GM23248 (cell line): ENCODE measurements around the gene SLC5A11.

ENCODE experiments used
- EZH2 ChIP-seq: fragments of 200-600 bp; sonication (generic); IDR thresholded peaks from 2 replicates; pipeline ENCODE4 v1.6.1; 2018; ENCODE audit warnings: antibody characterized with exemption, mild to moderate bottlenecking; ENCODE audit not compliant: insufficient read depth, poor library complexity, severe bottlenecking
- EZH2phosphoT487 ChIP-seq: fragments of 200-600 bp; sonication (generic); IDR thresholded peaks from 2 replicates; pipeline ENCODE4 v1.6.1; 2018; ENCODE audit warnings: antibody characterized with exemption, moderate library complexity, mild to moderate bottlenecking, low read depth; ENCODE audit not compliant: insufficient read depth

- TF ChIP-seq EZH2 (no peak), EZH2phosphoT487 (no peak)
Measured at GRCh38 chr16:24822542-24822941, 23.2 kb upstream of the SLC5A11 start.
